GM12874 (cell line): ENCODE results near the gene SPSB1.

Experiments
- TF ChIP-seq, protein P1 (sequence below): IDR thresholded peaks from 2 replicates; pipeline ENCODE4 v1.5.1; 2011; ENCODE audit warnings: low read depth, mild to moderate bottlenecking, control low read depth, low read length, moderate library complexity; ENCODE audit not compliant: insufficient read depth

The SPSB1 gene

GRCh38 chr1:9298282-9298681, 5.6 kb downstream of the SPSB1 start:
- TF ChIP-seq, protein P1, sequence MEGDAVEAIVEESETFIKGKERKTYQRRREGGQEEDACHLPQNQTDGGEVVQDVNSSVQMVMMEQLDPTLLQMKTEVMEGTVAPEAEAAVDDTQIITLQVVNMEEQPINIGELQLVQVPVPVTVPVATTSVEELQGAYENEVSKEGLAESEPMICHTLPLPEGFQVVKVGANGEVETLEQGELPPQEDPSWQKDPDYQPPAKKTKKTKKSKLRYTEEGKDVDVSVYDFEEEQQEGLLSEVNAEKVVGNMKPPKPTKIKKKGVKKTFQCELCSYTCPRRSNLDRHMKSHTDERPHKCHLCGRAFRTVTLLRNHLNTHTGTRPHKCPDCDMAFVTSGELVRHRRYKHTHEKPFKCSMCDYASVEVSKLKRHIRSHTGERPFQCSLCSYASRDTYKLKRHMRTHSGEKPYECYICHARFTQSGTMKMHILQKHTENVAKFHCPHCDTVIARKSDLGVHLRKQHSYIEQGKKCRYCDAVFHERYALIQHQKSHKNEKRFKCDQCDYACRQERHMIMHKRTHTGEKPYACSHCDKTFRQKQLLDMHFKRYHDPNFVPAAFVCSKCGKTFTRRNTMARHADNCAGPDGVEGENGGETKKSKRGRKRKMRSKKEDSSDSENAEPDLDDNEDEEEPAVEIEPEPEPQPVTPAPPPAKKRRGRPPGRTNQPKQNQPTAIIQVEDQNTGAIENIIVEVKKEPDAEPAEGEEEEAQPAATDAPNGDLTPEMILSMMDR: no peak

DNA sequence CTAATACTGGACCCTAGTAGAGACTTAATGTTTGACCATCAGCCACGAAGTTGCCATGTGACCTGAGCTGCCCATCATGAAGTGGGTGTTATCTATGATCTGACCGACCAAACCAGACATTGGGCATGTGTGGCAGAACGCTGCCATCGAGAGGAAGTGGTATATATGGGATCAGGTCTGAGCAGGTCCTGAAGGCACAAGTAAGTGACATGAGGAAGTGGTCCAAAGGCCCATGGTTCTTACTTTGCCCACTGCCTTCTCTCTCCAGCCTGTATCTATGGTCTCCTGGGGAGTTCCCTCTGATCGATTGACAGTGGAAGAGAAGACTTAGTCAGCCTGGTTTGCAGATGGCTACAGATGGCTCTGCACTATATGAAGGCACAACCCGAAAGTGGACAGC, 7.9 kb downstream of the SPSB1 start:
- TF ChIP-seq, protein P1: no peak

DNA sequence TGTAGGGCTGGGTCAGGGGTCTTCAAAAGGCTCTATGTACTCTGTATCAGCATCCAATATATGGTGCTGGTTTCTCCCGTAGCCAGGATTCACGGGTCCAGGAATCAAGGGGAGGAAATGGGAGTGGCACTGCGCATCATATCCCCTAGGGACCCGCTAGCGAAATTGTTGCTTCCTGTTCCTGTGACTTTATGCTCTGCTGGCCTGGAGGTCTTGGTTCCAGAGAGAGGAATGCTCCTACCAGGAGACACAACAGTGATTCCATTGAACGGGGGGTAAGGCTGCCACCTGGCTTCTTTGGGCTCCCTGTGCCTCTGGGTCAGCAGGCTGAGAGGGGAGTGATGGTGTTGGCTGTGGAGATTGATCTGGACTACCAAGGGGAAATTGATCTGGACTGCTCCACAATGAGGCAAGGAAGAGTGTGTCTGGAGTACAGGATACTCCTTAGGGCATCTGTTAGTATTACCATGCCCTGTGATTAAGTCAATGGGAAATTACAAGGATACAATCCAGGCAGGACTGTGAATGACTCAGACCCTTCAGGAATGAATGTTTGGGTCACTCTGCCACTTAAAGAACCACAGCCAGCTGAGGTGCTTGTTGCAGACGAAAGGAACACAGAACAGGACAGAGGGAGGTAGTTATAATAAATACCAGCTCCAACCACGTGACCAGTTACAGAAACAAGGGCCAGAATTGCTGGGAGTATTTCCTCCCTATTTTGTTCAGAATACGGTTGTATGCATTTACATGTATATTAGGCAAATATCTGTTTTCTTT, 10.2 kb downstream of the SPSB1 start:
- TF ChIP-seq, protein P1: no peak

- TF ChIP-seq, protein P1: no peak
Observed at GRCh38 chr1:9303916-9304315, 11.2 kb downstream of the SPSB1 start.

GRCh38 chr1:9305216-9305615, 12.5 kb downstream of the SPSB1 start:
- TF ChIP-seq, protein P1: no peak

GRCh38 chr1:9306006-9306405, 13.3 kb downstream of the SPSB1 start:
- TF ChIP-seq, protein P1: no peak

DNA sequence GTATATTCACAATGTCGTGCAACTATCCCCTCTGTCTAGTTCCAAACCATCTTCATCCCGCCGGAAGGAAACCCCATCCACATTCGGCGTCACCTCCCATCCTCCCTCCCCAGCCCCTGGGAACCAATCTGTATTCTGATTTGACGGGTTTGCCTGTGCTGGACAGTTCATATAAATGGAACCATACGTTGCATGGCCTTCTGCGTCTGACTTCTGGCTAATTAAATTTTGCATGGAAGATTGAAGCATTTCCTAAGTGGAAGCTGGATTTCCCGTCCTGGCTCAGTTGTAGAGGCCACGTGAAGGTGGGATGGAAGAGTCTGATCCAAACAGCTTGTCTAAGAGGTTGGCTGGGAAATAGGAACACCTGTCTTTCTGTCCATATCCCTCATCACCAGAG, 14.6 kb downstream of the SPSB1 start:
- TF ChIP-seq, protein P1: no peak
